Activated gamma-delta T cell (primary cell): ENCODE results near the gene CEP162.
"Not testable (repeated sequence)": the region's sequence is repeated elsewhere in the genome, so short reads cannot be mapped to it uniquely, and the experiment has no call there.

ENCODE experiments used
- DNase-seq: peaks from one replicate; lab custom pipeline; 2025; lab: John Stamatoyannopoulos, UW

Gene CEP162

DNA sequence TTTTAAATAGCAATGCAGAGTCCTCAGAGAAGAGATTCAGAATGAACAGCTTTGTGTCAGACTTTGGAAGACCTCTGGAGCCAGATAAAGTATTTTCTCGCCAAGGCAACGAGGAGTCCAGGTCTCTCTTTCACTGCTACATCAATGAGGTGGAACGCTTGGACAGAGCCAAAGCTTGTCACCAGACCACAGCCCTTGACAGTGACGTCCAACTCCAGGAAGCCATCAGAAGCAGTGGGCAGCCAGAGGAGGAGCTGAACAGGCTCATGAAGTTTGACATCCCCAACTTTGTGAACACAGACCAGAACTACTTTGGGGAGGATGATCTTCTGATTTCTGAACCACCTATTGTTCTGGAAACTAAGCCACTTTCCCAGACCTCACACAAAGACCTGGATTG lies 138.4 kb downstream of the CEP162 start:
- no peak for DNase-seq

DNA sequence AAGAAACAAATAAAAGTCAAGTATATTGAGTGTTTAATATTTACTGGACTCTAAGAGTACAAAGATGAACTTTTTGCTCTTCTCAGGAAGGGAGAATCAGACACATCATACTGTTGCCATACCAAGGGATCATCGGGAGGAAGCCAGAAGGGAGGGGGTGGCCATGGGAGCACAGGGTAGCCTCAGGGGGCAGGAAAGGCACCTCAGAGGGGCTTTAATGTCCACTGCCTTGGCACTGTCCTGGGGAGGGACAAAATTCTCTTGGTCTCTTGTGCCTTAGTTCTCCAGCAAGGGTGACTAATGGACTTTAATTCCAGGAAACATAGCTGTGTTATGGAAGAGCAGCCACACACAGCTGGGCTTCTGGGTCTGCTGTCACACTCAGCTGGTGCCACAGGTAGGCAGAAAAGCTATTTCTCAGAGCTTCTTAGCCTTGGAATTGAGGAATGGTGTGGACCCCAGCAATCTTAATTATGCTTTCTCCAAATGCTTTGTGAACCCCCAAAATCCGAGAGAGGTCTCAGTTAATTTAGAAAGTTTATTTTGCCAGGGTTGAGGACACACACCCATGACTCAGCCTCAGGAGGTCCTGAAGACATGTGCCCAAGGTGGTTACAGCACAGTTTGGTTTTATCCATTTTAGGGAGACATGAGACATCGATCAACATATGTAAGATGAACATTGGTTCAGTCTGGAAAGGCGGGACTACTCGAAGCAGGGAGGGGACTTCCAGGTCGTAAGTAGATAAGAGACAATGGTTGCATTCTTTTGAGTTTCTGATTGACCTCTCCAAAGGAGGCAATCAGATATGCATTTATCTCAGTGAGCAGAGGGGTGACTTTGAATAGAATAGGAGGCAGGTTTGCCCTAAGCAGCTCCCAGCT lies 140.7 kb downstream of the CEP162 start:
- no peak for DNase-seq

DNA sequence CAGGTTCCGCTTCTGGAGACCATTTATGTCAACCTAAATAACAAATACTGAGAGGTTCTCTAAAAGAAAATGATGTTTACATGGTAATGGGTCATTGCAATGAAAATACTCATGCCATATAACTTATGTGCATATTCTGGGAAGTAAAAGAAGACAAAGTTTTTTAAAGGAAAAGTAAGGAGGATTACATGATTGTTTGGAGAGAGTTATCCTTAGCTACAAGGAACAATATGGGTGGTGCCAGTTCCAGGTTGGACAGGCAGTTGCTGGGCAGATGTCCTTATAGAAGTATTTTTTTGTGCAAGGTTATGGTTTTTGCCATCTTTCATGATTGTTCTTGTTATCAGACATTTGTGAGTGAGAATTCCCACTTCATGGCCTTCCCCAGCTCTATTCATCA lies 141.4 kb downstream of the CEP162 start:
- no peak for DNase-seq

DNA sequence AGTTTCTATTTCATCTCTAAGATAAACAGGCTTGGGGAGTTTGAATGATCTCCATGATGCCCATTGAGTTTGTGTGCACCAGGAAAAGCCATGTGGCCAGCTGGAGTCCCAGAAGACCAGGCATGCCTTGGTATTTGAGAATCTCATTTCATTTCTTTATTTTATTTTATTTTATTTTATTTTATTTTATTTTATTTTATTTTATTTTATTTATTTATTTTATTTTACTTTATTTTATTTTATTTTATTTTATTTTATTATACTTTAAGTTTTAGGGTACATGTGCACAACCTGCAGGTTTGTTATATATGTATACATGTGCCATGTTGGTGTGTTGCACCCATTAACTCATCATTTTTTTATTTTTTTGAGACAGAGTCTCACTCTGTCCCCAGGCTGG lies 142.7 kb downstream of the CEP162 start:
- DNase-seq, result not testable (repeated sequence)

DNA sequence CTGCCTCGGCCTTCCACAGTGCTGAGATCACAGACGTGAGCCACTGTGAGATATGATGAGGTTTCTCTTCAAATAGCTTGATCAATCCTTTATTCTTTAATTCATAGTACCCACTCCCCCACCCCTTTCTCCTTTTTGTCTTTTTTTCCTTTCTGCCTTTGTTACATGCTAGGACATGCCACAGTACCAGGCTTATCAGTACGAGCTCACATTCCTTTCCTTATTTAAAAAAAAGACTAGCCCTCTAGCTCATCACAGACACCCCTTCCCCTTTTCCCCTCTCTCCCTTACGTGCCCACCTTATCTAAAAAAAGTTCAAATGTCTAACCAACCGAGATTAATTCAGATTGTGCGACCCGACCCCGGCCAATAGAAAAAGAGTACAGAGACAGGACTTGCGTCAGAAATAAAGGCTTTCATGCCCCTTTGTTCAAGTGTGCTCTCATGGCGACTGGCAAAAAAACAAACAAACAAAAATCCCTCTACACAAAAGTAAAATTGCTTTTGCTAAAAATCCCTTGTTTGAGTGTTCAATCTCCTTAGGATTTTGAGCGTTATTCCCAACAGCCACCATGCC lies 144.7 kb downstream of the CEP162 start:
- no peak for DNase-seq

DNA sequence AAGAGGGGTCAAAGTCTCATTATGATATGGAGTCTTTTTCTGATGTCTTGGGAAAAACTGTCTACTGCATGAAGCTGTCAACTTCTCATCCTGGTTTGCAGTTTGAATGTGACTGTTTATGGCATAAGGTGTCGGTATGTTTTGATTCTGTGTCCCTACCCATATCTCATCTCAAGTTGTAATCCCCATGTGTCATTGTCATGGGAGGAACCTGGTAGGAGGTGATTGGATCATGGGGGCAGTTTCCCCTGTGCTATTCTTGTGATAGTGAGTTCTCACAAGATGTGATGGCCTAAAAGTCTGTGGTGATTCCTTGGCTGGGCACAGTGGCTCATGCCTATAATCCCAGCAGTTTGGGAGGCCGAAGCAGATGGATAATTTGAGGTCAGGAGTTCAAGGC lies 146.2 kb downstream of the CEP162 start:
- no peak for DNase-seq

DNA sequence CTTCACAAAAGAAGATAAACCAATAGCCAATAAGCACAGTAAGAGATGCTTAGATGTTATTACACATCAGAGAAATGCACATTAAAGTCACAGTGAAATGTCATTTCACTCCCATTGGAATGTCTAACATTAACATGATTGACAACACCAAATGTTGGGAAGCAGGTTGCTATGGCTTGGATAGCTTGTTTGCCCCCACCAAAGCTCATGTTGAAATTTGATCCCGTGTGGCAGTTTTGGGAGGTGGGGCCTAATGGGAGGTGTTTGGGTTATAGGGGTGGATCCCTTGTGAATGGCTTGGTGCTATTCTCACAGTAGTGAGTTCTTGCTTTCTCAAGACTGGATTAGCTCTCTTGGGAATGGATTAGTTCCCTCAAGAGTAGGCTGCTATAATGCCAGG lies 149.1 kb downstream of the CEP162 start:
- DNase-seq, result no peak

DNA sequence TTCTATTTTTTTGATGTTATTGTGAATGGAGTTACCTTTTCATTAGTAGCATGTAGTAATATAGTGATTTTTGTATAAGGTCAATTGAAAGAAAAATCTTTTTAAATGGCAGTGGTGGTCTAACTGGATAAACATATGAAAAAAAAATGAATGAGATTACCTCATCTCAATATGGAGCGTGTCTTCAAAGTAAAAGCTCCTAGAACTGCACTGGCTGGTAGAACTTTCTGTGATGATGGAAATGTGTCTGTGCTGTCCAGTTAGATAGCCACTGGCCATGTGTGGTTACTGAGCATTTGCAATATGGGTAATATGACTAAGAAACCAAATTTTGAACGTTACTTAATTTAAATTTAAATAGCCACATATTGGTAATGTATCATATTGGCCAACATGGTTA lies 149.8 kb downstream of the CEP162 start:
- no peak for DNase-seq

DNA sequence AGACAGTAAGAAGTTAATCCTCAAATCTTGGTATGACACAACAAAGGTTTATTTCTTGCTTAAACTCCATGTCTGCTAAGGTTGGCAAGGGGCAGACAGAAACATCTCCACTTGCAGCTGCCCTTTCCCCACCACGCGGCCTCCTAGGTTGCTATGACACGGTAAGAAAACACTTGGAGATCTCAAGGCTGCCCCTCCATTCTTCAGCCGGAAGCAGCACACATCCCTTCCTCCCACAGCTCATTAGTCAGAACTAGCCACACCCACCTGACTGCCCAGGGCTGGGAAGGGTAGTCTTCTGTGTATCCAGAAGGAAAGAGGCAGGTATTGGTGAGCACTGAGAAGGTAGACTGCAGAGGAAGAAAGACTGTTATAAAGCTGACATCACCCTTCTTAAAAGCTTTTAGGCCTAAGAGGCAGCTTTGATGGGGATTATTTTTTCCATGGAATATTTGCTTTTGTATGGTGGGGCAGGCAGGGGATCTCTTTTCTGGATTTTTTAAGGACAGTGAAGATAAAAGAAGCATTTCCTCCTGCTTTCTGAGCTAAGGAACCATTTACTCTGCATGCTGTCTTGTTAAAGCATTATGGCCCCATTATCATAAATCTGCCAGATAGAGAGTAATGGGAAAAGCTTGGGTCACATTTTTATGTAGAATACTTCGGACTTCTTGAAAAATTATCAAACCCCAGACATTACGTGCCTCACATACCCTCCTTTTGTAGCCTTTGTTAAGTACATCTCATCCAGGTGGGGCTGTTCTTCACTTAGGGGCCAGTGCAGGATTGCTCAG lies 152.3 kb downstream of the CEP162 start:
- no peak for DNase-seq
